NCI-H2227 (cell line): ENCODE results near the gene BLOC1S4.

Experiments
- DNase-seq: peaks from one replicate; lab custom pipeline; 2025; ENCODE audit not compliant: unreplicated experiment; lab: John Stamatoyannopoulos, UW

The BLOC1S4 gene

DNA sequence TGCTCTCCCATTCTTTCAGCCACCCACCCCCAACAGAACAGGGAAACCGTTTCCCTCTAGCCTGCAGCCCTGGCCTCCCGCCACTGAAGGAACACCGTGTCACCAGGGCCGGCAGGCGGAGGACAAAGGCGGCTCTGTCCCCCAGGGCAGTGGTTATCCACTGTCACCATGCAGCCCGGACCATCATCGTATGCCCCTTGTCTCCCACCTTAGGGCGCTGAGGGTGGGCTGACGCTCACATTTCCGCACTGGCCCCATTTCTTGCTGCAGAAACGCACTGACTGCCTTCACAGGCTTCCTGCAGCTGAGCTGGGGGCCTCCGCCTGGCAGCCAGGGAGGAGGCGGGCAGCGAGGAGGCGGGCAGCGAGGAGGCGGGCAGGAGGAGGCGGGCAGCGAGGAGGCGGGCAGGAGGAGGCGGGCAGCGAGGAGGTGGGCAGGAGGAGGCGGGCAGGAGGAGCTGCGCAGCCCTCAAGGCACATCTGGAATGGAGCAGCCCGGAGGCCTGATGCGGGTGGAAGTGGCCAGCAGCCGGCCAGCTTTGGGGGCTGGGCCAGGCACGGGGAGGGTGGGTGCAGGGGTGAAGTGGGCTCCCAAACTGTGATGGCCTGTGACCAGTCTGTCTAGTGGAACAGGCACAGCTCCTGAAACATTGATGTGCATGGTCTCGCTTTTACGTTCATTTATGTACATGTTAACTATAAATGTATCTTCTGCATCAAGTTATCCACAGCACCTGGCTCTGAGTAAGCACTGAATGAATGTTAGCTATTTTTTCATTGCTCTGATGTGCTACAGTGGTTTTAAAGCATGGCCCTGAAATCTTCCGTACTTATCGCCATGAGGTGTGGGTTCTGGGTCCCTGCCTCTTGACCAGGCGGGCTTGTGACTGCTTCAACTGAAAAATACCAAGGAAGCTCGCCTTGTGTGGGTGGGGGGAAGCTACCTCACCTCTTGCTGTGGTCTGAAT, 46.0 kb downstream of the BLOC1S4 start:
- DNase-seq, result peak; percentile 43

DNA sequence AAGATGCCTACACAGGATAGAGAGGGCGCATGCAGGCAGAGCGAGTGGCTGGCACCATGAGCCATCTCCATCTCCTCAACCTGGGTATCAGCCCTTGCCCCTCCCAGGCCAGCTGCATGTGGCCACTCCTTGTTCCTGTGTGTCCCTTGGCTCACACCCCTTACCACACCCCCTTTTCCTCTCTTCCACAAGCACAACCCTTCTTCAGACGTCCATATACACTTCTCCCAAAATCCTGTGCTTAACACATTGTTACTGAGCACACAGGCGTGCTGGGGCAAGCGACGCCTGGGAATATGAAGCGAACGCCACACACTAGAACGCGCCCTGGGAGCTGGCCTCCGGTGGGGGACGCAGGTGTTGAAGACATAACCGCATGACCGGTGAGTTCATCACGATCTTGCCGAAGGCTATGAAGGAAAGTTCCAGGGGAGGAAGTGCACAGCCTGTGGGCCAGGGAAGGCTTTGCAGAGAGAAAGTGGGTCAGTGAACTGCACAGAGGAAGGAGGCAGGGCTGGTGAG, 47.4 kb downstream of the BLOC1S4 start:
- no peak for DNase-seq

DNA sequence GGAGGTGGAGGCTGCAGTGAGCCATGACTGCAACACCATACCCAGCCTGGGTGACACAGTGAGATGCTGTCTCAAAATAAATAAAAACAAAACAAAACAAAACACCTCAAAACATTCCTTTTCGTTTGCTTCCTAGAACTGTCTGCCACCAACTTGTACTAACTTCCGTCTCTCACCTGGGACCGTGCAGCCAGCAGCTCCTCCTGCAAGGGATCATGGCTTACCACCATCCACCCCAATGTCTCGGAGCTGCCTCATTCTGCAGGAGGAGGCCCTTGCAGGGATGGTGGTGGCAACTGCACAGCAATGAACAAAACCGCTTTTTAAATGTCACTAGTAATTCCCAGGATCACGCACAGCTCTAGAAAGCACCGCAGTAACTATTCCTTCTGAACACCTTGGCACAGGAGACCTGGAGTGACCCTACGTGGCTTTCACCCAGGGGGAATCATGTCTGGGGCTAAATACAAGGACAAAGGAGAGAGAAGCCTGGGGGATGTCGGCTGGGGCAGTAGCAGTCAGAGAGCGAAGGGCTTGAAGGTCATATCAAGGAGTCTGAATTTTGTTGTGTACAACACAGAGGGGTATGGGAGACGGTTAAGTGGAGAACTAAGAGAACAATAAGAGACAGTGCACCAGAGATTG, 49.1 kb downstream of the BLOC1S4 start:
- DNase-seq, result no peak

DNA sequence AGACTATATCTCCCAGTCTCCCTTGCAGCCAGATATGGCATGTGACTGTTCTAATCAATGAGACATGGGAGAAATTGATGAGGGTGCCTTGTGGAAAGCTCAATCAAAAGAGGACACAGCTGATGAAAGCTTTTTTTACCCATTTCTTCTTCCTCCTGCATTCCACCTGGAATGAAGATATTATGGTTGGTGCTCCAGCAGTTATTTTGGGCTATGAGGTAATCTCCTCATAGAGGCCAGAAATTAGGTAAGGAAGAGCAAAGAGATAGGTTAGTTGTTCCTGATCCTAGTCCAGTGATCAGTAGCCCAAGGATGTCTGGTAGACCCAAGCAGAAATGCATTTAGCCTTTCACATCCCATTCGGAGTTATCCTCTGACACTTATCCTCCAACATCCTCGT, 49.7 kb downstream of the BLOC1S4 start:
- DNase-seq, result no peak
